Glomerular visceral epithelial cell (primary cell): ENCODE measurements around the gene ZNF165.
A peak's percentile ranks its signal among the peaks of the same experiment; 100 is the strongest.
"Not testable (repeated sequence)": the region's sequence is repeated elsewhere in the genome, so short reads cannot be mapped to it uniquely, and the experiment has no call there.

ENCODE experiments used
- DNase-seq: peaks from one replicate; pipeline ENCODE4 v3.0.0-alpha.2; 2016; ENCODE audit errors: extremely low spot score

The ZNF165 gene

DNA sequence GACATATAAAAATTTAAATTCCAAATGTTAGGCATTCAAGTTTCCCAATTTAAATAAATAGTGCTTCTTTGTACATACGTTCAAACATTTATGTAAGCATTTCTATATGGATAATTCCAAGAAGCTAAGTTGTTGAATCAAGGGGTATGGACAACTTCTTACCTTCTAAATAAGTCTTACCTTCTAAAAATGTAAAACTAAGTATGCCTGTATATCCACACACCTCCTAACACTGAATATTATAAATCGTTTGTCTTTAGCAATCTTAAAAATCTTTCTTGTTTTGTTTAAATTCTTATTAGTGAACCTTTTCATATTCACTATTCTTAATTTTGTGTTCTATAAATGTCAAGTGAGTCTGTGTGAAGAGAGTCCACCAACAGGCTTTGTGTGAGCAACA lies 41.5 kb downstream of the ZNF165 start:
- DNase-seq, result no peak

DNA sequence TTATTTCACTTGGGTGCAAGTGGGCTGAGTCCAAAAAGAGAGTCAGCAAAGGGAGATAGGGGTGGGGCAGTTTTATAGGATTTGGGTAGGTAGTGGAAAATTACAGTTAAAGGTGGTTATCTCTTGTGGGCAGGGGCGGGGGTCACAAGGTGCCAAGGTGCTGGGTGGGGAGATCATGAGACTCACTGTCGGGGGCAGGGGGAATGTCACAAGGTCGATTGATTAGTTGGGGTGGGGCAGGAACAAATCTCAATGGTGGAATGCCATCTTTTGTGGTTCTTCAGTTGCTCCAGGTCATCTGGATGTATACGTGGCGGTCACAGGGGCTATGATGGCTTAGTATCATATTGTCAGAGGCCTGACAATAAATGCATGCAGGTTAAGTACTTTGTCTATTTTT lies 41.9 kb downstream of the ZNF165 start:
- DNase-seq, result not testable (repeated sequence)

DNA sequence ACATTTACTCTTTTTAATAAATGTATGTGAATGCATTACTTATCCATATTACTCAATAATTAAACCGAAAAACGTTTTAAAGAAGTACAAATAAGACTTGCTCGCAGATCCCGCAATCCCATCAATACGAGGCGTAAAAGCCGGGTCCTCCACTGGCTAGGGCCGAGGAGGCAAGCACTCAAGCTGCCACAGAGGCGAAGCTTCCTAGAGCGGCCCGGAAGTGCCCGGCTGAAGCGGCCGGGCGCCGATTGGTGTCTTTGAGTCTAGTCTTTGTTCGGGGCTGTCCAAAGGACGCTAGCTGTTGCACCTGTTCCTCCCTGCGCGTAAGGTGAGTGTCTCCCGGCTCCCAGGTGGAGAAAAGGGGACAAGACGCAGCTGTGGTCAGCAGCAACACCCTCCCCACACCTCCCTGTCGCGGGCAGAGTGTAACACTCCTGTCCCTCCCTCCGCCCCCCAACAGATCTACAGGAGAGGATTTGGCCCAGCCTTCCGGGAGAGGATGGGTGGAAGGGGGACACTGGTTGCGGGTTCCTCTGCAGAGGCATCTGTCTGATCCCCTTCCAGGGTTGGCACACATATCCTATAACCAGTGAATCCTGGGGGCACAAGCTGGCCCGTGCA lies 44.1 kb downstream of the ZNF165 start, which contains the start of gene ZSCAN16:
TSS of gene ZSCAN16 (plus strand) at position 260 of the 621 bp plus-strand sequence. CDS start 835 bp downstream, outside the sequence.
- DNase-seq, result peak; percentile 85

DNA sequence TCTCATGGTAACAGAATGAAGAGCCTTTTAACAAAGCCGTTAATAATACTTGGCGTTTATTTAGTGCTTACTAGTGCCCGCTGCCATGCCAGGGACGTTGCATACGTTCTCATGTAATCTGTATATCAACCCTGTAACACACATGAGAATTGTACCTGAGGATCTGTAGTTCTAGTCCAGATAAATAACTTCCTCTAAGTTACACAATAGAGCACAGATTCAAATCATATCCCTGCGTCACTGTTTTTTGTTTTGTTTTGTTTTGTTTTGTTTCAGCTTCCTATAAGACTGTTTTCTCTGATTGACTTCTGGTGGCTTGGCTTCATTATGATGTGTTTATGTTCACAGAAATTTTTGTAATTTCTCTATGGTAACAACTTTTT lies 44.6 kb downstream of the ZNF165 start:
- no peak for DNase-seq

DNA sequence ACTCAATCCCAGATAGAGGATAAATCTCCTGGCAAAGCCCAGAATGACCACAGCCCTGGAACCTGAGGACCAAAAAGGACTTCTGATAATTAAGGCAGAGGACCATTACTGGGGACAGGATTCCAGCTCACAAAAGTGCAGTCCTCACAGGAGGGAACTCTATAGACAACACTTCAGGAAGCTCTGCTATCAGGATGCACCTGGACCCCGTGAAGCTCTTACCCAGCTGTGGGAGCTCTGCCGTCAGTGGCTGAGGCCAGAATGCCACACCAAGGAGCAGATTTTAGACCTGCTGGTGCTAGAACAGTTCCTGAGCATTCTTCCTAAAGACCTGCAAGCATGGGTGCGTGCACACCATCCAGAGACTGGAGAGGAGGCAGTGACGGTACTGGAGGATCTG lies 45.0 kb downstream of the ZNF165 start:
- DNase-seq, result no peak

DNA sequence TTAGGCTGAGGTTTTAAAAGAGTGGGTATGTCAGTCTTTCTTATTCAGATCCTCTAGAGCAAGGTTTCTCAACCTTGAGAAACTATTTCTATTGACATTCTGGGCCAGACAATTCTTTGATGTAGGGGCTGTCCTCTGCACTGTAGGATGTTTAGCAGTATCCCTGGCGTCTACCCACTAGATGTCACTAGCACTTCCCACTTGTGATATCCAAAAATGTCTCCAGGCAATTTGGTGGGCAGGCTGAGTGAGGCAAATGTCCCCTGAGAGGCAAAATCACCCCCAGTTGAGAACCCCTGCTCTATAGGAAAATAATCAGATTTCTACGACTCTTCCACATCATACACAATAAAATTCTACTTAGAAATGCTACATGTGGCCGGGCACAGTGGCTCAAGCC lies 53.6 kb downstream of the ZNF165 start:
- peak; percentile 49 for DNase-seq

DNA sequence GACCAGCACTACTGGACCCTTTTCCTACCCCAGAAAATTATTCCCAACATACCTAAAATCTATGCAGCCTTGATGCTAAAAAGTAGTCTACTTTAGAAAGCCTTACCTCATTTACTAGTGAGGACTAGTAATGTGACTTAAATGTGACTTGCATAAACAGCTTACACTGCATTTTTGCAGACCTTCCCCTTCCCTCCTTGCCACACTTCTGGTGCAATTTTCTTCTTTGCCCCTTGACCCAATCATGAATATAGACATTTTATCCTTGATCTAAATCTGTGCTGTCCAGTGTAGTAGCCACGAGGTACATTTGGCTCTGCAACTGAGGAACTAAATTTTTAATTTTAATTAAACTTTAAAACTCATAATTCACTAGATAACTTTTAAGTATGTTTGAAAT lies 54.3 kb downstream of the ZNF165 start:
- no peak for DNase-seq

DNA sequence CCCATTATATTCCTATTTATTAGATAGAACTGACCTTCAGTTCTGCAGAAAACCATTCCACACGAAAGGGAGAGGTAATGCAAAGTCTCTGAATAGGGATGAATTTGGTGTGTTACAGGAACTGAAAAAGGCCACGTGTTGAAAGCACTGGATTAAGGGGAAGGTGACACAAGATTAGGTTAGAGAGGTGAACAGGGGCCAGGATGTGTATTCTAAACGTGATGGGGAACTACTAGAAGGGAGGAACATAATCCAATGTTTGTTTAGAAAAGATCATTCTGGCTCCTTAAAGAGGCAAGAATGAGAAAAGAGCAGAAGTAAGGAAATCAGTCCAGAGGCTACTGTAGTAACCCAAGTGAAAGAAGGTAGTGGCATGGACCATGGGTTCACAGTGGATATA lies 55.0 kb downstream of the ZNF165 start:
- no peak for DNase-seq

DNA sequence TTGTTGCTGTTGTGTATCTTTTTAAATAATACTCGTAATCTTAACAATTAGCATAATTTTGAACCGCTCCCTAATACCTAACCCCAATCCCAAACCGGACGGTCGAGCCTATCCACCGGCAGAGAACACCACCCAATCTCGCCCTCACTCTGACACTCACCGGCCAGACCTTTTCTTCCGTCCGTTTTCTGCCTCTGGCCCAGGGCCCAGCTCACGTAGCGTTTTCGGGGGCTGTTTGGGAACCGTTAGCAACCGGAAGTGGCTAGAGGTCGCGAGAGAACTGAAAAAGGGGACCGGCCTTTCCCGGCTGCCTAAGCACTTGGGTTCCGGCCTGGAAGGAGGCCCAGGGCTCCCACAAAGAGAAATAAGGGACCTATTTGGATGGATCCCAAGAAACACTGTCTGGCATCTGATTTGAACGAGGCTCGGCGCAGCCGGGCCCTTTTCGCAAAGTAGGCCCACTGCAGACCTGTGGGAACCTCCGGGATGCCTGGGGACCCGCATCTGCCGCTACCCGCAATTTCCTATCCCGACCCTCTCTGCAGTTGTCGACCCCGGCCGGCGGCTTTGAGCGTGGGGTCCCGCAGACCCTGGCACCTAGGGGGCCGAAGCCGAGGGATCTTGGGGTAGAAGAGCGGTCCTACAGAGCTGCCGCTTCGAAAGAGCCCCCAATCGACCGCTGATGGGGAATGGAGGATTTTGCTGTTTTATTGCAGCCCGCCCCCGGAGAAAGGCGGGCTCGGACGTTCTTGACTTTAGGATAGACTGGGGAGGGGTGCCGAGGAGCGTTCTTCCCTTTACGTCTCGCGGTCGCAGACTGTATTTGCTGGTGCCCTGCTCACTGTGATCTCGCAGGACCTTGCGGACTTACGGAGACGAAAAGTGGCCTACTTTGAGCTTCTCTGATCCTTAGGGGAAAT lies 56.5 kb downstream of the ZNF165 start:
- DNase-seq, result peak; percentile 95

DNA sequence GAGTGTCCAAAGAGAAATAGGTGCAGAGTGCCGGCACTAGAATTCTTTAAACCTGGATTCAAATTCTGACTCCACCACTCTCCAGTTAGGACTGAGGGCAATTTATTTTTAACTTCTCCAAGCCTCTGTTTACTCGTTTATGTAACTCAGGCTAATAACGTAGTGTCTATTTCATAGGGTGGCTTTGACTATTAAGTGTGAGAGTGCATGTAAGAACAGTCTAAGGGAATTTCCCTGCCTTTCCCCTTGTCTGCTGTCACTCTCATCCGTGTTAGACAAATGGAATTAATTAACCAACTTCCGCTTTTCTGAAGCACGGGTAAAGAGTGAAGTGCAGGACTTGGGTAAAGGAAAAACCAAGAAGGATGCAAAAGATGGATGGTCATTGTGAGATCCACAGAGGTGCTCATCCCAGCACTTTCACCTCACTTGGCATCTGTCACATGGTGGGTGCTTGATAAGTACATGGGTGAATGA lies 57.2 kb downstream of the ZNF165 start:
- peak; percentile 58 for DNase-seq
